NCI-H2029 treated with DMSO at 0.1 percent for 48 hours (cell line): ENCODE results near the gene FAM117B.
"Not testable (repeated sequence)": the region's sequence is repeated elsewhere in the genome, so short reads cannot be mapped to it uniquely, and the experiment has no call there.

Source experiments
- DNase-seq: peaks from one replicate; lab custom pipeline; 2025; lab: John Stamatoyannopoulos, UW

Gene FAM117B

DNA sequence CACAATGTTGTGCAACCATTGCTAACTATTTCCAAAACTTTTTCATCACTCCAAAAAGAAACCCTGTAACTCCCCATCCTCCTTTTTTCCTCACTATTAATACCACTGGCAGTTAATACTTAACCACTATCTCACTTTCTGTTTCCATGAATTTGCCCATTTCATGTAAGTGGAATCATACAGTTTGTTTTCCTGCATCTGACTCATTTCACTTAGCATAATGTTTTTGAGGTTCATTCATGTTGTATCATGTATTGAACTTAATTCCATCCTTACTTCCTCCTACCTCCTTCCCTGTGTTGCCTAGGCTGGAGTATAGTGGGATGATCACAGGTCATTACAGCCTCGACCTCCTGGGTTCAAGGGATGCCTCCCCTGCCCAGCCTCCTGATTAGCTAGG, 68.3 kb downstream of the FAM117B start:
- DNase-seq: no peak

DNA sequence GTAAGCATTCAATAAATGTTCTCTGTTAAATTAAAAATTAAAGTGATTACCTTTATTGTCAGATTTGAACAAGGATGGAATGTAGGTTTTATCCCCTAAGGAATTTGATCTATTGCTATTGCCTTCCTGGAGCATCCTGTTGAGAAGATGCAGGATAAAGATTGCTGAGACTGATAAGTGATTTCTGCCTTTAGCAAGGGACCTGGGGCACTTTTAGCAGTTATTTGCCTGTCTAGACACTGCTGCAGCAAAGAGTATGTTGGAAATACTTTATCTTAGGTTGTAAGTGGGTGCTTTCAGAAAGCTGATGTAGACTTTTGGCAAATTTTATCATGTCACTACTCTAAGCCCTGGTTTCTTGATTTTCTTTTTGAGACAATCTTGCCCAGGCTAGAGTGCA, 69.5 kb downstream of the FAM117B start:
- DNase-seq: no peak

DNA sequence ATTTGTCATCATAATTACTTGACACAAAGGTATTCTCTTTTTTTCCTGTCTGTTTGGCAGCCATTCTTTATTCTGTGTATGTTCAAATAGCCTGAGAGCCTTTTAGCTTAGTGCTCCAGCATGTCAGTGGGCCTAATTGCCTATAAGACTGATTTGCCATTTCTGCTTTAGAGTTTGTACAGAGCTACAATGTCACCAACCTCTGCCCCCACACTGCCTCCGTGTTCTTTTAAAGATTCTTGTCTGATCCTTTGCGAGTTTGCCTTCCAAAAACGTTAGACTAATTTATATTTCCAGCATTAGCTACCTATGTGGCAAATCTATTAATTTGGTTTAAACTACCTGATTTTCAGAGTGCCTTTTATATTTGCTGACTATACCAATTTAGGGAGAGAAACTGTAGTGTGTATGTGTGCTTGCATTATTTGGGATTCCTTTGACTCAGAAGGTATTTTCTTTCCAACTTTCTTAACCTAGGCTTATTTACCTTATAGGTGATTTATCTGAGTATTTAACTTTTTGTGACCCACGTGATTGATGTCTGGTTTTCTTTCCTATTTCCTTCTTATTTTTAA, 70.8 kb downstream of the FAM117B start:
- no peak for DNase-seq

DNA sequence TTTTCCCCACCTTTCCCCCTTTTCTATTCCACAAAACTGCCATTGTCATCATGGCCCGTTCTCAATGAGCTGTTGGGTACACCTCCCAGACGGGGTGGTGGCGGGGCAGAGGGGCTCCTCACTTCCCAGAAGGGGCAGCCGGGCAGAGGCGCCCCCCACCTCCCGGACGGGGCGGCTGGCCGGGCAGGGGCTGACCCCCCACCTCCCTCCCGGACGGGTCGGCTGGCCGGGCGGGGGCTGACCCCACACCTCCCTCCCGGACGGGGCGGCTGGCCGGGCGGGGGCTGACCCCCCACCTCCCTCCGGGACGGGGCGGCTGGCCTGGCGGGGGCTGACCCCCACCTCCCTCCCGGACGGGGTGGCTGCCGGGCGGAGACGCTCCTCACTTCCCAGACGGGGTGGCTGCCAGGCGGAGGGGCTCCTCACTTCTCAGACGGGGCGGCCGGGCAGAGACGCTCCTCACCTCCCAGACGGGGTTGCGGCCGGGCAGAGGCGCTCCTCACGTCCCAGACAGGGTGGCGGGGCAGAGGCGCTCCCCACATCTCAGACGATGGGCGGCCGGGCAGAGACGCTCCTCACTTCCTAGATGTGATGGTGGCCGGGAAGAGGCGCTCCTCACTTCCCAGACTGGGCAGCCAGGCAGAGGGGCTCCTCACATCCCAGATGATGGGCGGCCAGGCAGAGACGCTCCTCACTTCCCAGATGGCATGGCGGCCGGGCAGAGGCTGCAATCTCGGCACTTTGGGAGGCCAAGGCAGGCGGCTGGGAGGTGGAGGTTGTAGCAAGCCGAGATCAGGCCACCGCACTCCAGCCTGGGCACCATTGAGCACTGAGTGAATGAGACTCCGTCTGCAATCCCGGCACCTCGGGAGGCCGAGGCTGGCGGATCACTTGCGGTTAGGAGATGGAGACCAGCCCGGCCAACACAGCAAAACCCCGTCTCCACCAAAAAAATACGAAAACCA, 80.5 kb downstream of the FAM117B start:
- DNase-seq: not testable (repeated sequence)

DNA sequence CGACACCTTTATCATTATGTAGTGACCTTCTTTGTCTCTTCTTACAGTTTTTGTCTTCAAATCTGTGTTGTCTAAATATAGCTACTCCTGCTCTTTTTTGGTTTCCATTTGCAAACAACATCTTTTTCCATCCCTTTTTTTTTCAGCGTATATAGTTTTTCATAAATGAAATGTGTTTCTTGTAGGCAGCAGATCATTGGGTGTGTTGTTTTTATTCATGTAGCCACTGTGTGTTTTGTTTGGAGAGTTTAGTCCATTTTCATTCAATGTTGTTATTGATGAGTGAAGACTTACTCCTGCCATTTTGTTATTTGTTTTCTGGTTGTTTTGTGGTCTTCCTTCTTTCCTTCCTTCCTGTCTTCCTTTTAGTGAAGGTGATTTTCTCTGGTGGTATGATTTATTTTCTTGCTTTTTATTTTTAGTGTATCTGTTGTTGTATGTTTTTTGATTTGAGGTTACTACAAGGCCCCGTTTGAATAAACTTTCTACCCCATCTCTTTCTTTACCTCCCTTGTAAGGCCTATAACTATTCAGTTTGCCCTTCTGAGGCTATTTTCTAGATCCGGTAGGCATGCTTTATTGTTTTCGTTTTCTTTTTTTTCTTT, 81.4 kb downstream of the FAM117B start:
- no peak for DNase-seq

DNA sequence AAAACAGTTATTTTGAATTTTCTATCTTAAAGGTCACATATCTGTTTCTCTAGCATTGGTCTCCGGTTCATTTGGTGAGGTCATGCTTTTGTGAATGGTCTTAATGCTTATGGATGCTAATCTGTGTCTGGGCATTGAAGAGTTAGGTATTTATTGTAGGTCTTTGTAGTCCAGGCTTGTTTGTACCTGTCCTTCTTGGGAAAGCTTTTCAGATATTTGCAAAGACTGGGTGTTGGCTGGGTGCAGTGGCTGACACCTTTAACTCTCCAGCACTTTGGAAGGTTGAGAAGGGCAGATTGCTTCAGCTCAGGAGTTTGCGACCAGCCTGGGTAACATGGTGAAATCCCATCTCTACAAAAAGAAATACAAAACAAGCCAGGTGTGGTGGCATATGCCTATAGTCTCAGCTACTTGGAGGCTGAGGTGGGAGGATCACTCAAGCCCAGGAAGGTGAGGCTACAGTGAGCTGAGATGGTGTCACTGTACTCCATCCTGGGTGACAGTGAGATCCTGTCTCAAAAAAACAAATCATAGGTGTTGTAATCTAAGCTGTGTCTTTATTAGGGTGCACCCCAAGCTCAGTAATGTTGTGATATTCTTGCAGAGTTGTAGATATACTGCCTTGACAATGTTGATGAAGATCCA, 82.3 kb downstream of the FAM117B start:
- DNase-seq: no peak

DNA sequence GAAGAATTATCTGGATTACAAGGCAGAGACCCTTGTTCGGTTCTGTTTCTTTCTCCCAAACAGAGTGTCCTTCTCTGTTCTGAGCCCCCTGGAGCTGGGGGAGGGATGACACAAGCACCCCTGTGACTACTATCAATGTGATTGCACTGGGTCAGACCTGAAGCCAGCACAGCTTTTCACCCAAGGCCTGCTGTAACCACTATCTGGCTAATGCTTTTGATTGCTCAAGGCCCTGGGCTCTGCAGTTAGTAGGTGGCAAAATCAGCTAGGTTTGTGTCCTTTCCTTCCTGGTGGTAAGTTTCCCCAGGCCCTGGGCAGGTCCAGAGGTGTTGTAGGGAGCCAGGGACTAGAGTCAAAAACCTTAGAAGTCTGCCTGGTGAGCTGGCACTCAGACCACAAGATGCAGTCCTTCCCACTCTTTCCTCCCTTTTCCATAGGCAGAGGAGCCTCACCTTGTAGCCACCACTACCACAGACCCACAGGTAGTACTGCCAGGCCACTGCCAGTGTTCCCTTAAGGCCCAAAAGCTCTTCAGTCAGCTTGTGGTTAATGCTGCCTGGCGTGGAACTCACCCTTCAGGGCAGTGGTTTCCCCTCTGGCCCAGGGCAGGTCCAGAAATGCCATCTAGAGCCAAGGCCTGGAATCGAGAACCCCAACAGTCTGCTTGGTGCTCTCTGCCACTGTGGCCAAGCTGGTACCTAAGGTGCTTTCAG, 83.0 kb downstream of the FAM117B start:
- DNase-seq: no peak

DNA sequence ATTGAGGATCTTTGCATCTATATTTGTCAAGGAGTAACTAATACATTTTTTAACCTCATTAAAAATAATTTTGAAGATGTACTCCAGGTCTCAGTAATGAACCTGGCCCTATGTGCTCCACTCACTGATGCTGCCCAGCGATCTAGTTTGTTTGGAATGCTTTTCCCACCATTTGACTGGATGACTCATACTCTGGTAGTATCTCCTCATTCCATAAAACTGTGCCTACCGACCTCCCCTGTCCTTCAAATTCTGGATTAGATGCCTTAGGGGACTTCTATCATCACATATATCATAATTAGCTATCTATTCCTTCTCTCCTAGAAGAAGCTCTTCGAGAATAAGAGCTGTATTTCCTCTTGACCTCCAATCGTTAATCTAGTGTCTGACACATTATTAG, 83.8 kb downstream of the FAM117B start:
- no peak for DNase-seq

DNA sequence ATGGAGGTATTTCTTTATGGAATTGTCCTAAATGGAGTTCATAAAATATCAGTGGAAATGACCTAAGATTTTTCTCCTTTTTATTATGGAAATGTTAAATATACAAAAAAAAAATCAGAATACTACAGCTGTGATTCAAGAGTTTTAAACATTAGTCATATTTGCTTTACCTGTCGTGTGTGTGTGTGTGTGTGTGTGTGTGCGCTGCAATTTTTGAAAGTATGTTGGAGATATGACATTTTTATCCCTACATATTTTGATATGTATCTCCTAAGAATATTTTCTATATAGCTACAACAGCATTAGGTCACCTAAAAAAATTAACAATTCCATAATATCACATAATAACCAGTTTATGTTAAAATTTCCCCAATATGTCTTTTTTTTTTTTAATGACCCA, 85.5 kb downstream of the FAM117B start:
- no peak for DNase-seq

DNA sequence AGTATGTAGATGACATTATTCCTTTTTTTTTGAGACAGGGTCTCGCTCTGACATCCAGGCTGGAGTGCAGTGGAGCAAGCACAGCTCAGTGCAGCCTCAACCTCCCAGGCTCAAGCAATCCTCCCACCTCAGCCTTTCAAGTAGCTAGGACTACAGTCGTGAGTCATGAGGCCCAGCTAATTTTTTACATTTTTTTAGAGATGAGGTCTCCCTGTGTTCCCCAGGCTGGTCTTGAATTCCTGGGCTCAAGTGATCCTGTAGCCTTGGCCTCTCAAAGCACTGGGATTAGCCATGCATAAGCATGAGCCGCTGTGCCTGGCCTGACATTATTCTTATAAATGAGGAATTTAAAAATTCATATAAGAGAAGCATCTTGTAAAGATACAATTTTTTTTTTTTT, 86.9 kb downstream of the FAM117B start:
- DNase-seq: no peak

DNA sequence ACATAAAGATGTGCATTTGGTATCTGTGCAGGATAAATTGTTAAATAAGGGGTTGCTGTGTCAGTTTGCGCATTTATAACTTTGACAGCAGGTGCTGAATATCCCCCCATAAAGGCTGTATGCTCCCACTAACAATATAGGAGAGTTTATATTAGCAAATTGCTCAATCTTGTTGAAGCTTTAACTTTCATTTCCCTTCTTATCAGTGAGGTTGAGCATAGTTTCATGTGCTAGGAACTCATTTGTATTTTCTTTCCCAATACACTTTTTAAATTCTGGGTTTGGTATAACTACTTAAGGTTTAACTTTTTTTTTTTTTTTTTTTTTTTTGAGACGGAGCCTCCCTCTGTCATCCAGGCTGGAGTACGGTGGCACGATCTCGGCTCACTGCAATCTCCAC, 89.0 kb downstream of the FAM117B start:
- no peak for DNase-seq

DNA sequence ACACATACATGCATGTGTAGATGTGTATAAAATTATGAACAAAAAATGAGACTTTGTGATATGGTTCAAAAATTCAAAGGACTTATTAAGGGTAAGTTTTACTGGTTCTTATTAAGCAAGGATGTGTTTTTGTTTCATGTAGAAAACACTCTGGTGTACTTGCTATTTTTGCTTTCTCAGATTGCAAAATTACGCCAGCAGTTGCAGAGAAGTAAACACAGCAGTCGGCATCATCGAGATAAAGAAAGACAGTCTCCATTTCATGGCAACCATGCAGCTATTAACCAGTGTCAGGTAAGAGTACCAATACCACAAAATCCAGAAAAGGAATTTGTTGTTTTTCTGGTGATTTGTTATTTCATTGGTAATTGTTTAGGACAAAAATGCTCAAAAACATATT, 91.3 kb downstream of the FAM117B start:
- DNase-seq: no peak

DNA sequence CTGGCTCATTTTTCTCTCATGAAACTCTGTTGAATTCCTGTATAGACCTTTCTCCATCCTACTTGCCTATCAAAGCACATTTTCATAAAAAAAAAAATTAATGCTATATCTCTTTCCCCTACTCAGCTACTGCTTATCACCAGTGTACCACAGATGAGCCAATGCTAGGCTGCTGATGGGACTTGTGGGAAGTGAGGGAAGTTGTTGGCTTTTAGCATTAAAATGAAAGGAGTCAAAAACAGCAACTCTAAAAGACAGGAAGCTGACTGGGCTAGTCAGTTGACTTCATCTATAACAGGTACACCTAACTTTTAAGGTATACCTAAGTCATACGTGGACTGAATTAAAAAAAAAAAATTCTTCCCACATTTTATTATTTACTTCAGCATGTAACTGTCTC, 102.1 kb downstream of the FAM117B start:
- no peak for DNase-seq

DNA sequence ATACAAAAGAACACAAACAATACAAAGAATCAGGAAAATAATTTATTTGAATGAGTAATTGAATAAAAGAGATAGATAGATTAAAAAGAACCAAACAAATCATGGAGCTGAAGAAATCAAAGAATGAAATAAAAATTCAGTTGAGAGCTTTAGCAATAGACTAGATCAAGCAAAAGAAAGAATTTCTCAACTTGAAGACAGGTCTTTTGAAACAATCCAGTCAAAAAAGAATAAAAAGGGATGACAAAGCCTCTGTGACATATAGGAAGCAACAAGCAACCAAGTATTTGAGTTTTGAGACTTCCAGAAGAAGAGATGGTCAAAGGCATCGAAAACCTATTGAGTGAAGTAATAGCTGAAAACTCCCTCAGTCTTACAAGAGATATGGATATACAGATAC, 108.8 kb downstream of the FAM117B start:
- DNase-seq: no peak

DNA sequence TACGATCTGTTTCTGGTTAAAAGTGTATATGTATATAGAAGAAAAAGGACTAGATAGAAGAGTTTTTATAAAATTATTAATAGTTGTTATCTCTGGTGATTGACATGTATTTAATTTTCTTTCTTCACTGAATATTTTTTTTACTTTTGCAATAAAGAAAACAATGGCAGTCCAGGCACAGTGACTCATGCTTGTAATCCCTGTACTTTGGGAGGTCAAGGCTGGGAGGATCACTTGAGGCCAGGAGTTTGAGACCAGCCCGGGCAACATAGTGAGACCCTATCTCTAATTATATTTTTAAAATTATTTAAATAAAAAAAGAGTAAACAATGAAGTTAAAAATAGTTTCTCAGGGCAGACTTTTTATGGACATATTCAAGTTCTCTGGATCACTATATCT, 114.7 kb downstream of the FAM117B start:
- no peak for DNase-seq

DNA sequence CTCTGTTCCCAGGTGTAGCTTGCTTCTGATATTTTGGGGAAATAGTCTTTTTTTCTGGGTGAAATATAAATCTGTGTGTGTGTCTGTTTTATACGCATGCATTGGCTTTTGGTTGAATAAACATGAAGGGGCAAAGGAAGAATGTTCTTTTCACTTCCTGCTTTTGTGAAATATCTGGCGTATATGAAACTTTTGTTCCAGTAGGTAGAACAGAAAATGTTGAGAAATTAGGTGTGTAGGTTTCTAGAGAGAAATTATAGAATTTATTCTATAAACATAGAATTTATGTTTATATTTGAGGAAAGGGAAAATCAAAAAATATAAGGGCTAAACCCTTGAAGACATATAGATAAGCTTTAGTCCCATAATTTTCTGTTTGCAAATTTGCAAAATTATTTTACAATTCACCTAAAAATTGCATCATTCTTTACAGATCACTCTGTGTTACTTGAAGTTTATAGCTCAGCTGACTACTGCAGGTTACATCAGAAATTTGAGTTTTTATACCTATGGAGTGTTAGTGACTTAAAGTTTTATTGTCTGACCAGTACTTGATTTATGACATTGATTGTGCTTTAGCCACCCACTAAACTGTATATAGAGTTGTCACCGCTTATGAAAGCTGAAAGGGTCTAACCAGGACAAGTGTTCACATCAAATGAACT, 116.1 kb downstream of the FAM117B start:
- DNase-seq: no peak

DNA sequence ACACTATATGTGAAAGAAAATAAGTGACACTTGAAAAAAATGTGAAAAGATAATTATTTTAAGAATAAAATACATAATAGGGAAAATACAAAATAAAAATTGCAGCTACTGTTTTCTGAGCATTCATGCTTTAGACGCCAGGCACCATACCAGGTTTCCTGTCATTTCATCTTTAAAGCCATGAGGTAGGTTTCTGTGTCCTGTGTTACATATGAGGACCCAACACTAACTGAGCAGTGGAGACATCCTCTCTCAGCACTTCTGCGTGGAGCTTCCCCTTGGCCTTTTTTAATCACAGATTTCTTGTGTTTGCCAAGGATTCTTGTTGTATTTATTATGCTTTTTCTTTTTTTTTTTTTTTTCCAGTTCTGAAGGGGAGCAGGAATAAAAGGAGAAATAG, 117.3 kb downstream of the FAM117B start:
- no peak for DNase-seq

DNA sequence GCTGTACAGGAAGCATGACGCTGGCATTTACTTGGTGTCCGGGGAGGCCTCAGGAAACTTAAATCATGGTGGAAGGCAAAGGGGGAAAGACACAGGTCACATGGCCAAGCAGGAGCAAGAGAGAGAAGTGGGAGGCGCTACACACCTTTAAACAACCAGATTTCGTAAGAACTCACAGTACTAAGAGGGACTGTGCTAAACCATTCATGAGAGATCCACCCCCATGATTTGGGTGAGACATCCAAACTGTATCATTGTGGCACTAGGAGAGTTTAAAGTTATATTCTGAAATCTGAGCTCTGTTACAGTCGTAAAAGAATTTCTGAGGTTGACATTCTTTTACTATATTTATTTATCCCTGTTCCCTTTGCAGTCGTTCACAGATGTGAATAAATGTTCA, 120.2 kb downstream of the FAM117B start:
- DNase-seq: no peak

DNA sequence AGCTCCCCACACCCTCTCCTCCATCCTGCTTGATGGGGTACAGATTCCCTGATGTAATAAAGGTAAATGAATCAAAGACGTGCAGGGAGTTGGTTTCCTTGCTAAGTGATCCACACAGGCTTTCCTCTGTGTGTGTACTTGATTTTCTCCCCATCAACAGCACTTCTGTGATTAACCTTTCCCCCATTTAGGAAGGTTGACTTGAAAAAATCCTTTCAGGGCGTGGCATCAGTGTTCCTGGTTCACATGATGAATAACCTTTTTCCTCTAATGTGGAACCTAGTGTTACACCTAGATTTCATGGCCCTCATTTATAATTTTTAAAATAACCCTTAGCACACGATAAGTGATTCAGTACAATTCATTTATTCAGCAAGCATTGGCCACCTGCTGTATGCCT, 121.8 kb downstream of the FAM117B start:
- no peak for DNase-seq

DNA sequence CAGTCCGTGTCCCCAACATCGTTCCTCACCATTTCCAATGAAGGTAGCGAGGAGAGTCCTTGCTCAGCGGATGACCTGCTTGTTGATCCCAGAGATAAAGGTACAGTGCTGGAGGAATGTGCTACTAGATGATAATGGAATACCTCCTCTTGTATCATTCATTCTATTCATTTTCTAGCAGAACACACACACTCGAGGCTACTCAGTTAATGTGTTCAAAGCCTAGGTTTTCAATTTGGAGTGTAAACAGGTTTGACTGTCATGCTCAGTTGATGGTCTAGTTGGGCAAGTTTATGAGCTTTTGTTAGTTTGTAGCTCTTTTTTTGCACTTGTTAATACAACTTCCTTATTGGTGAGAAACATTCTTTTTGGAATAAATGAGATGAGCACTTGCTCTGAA, 122.6 kb downstream of the FAM117B start:
- DNase-seq: no peak

DNA sequence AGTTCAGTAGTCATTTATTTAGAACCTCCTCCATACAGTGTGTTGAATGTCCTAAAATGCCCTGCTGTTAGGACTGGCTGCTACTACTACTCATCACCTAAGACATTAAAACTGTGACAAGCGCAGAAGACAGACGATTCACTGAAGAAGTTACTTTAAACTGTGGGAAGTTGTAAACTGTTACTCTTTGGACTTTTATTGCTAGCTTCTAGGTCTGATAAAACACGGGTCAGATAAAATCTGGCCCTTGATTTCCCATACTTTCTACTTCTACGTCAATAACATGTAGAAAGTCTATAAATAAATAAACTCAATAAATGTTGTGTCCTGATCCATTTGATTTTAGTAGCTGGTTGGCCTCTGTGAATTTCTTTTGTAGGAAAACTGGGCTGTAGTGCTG, 123.4 kb downstream of the FAM117B start:
- DNase-seq: no peak

DNA sequence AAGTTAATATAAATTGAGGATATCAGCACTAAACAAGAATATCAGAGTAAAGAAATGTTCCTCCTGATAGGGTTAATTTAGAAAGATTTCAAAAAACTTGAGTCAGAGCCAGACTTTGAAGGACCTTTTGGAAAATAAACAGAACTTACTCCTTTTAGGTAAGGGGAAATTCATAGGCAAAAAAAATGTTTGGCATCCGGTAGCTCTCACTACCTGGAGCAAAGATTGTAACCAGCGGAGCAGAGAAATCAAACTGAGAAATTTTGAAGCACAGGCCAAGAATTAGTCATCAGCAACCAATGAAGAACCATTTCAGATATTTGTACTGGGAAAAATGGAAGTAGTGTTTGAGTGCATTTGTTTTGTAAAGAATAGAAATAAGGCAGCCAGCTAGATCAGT, 123.8 kb downstream of the FAM117B start:
- no peak for DNase-seq
